HG02884 (cell line): ENCODE results near the gene SHROOM3.
A peak's percentile ranks its signal among the peaks of the same experiment; 100 is the strongest.

Experiments used
- ATAC-seq: cut with Tn5 transposase; IDR thresholded peaks from one replicate; pipeline ENCODE4 v1.9.1; 2021; ENCODE audit warnings: mild to moderate bottlenecking, moderate library complexity; ENCODE audit not compliant: unreplicated experiment

The SHROOM3 gene

GRCh38 chr4:76758290-76758882, 323.4 kb downstream of the SHROOM3 start:
- ATAC-seq: no peak

GRCh38 chr4:76758996-76759395, 324.0 kb downstream of the SHROOM3 start:
- ATAC-seq: no peak

- ATAC-seq: no peak
These were observed 325.2 kb downstream of the SHROOM3 start for GRCh38 chr4:76760193-76760592.

GRCh38 chr4:76762137-76763130, 327.4 kb downstream of the SHROOM3 start:
- ATAC-seq: no peak

GRCh38 chr4:76764251-76764650, 329.2 kb downstream of the SHROOM3 start:
- no peak for ATAC-seq

- peak; percentile 75 for ATAC-seq
These were observed 330.6 kb downstream of the SHROOM3 start for GRCh38 chr4:76765473-76766183.

GRCh38 chr4:76767983-76768382, 333.0 kb downstream of the SHROOM3 start:
- ATAC-seq: no peak

GRCh38 chr4:76772498-76773106, 337.6 kb downstream of the SHROOM3 start:
- no peak for ATAC-seq

- no peak for ATAC-seq
These were observed 338.7 kb downstream of the SHROOM3 start for GRCh38 chr4:76773766-76774165.

GRCh38 chr4:76779740-76780459, 344.9 kb downstream of the SHROOM3 start:
- no peak for ATAC-seq

GRCh38 chr4:76780781-76781697, 346.0 kb downstream of the SHROOM3 start:
- no peak for ATAC-seq

- ATAC-seq: peak; percentile 50
These were observed 346.9 kb downstream of the SHROOM3 start for GRCh38 chr4:76781698-76782595.

- no peak for ATAC-seq
These were observed 347.8 kb downstream of the SHROOM3 start for GRCh38 chr4:76782837-76783236.

- ATAC-seq: no peak
These were observed 348.8 kb downstream of the SHROOM3 start for GRCh38 chr4:76783836-76784235.

GRCh38 chr4:76784237-76784636, 349.2 kb downstream of the SHROOM3 start:
- no peak for ATAC-seq

GRCh38 chr4:76787898-76788297, 352.9 kb downstream of the SHROOM3 start:
- no peak for ATAC-seq

GRCh38 chr4:76790377-76790776, 355.3 kb downstream of the SHROOM3 start:
- ATAC-seq: no peak

GRCh38 chr4:76791479-76791878, 356.4 kb downstream of the SHROOM3 start:
- no peak for ATAC-seq
